ENCODE measurements around the gene ITGA8. TPM values are rescaled to one million over a fixed set of nuclear protein-coding genes. Genes with fewer than 3 reads are reported as not detected.

Gene ITGA8
- total and polyA plus RNA-seq, 11 donors = 0.50 to 4.3 (median 1.5) TPM

- ATAC-seq = no peak
- TF ChIP-seq POLR2A (IDR thresholded peaks at IDR 0.05) = no peak
- TF ChIP-seq, protein P1, sequence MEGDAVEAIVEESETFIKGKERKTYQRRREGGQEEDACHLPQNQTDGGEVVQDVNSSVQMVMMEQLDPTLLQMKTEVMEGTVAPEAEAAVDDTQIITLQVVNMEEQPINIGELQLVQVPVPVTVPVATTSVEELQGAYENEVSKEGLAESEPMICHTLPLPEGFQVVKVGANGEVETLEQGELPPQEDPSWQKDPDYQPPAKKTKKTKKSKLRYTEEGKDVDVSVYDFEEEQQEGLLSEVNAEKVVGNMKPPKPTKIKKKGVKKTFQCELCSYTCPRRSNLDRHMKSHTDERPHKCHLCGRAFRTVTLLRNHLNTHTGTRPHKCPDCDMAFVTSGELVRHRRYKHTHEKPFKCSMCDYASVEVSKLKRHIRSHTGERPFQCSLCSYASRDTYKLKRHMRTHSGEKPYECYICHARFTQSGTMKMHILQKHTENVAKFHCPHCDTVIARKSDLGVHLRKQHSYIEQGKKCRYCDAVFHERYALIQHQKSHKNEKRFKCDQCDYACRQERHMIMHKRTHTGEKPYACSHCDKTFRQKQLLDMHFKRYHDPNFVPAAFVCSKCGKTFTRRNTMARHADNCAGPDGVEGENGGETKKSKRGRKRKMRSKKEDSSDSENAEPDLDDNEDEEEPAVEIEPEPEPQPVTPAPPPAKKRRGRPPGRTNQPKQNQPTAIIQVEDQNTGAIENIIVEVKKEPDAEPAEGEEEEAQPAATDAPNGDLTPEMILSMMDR (IDR thresholded peaks at IDR 0.05) = no peak
- intact Hi-C loops (cut with DNase I) = loop anchor here in 1 of 10 donors (10.0 kb wide), 1 partner anchor 106 kb away; no protein-coding TSS in a partner anchor
- DNase-seq = no peak
- Histone ChIP-seq H3K9me3 (peaks cover 0 to 1% (median 0%) of the 10 kb centered on the region in 12 donors), H3K4me1 (peaks cover 0 to 16% (median 6%) of the 10 kb centered on the region in 12 donors), H3K27ac (no peak overlapping the region), H3K36me3 (no peaks in the 10 kb centered on the region), H3K27me3 (peaks cover 0 to 7% (median 0%) of the 10 kb centered on the region in 9 donors), H3K4me3 (no peak overlapping the region)
- 92 to 96% (median 94%) methylated on average over 5 of the region's 5 CpGs for WGBS, 4 donors
Observed at GRCh38 chr10:15469111-15469510, 250.6 kb downstream of the ITGA8 start.

- peaks cover 0 to 11% (median 0%) of the 10 kb centered on the region in 12 donors for H3K4me1 ChIP-seq
- H3K27ac ChIP-seq = no peak overlapping the region
- H3K36me3 ChIP-seq = no peaks in the 10 kb centered on the region
- no peak for ATAC-seq
- no peak overlapping the region for H3K4me3 ChIP-seq
- TF ChIP-seq POLR2A (IDR thresholded peaks at IDR 0.05) = no peak
- TF ChIP-seq, protein P1 (IDR thresholded peaks at IDR 0.05) = no peak
- no peaks in the 10 kb centered on the region for H3K27me3 ChIP-seq
- no peak for DNase-seq
- intact Hi-C loops (cut with DNase I) = loop anchor here in 1 of 10 donors (10.0 kb wide), 1 partner anchor 110 kb away; no protein-coding TSS in a partner anchor
- 51 to 62% (median 56%) methylated on average over 3 of the region's 3 CpGs for WGBS, 4 donors
- H3K9me3 ChIP-seq = peaks cover 0 to 18% (median 8%) of the 10 kb centered on the region in 12 donors
Observed at GRCh38 chr10:15464381-15464780, 255.3 kb downstream of the ITGA8 start.

Other genes starting within 250 kb of the ITGA8 start
- gene MINDY3, start 140.6 kb upstream of the ITGA8 start, total RNA-seq = 10 to 100 TPM in 8 of 9 donors, 1 to 10 TPM in 1; 7.6 to 31.0 (median 21.1) TPM
- gene MINDY3, start 140.6 kb upstream of the ITGA8 start, polyA plus RNA-seq = 10 to 100 TPM in 1 of 2 donors, 1 to 10 TPM in 1; 8.1 to 16.3 TPM

Data from heart left ventricle (tissue), 16 donors.